ENCODE results near the gene PJA1.

The PJA1 gene

GRCh38 chrX:69165087-69165651 lies at the start of gene PJA1:
PJA1 (minus strand) TSS chrX:69165453; CDS start chrX:69163073, 2,380 bp downstream.
- DNase-seq (ENCODE audit: low spot score), result peak; percentile 91

GRCh38 chrX:69214463-69214862 lies 49.2 kb upstream of the PJA1 start:
- no peak for DNase-seq (ENCODE audit: low spot score)

GRCh38 chrX:69211701-69212100 lies 46.4 kb upstream of the PJA1 start:
- no peak for DNase-seq (ENCODE audit: low spot score)

- no peak for DNase-seq (ENCODE audit: low spot score)
These were observed 45.3 kb upstream of the PJA1 start for GRCh38 chrX:69210581-69210980.

GRCh38 chrX:69207216-69207615 lies 42.0 kb upstream of the PJA1 start:
- DNase-seq (ENCODE audit: low spot score), result no peak

GRCh38 chrX:69203638-69204037 lies 38.4 kb upstream of the PJA1 start:
- DNase-seq (ENCODE audit: low spot score), result no peak

- no peak for DNase-seq (ENCODE audit: low spot score)
These were observed 32.4 kb upstream of the PJA1 start for GRCh38 chrX:69197690-69198089.

- DNase-seq (ENCODE audit: low spot score), result no peak
These were observed 31.4 kb upstream of the PJA1 start for GRCh38 chrX:69196666-69197065.

- no peak for DNase-seq (ENCODE audit: low spot score)
These were observed 30.6 kb upstream of the PJA1 start for GRCh38 chrX:69195810-69196209.

- no peak for DNase-seq (ENCODE audit: low spot score)
These were observed 29.9 kb upstream of the PJA1 start for GRCh38 chrX:69195192-69195591.

- no peak for DNase-seq (ENCODE audit: low spot score)
These were observed 27.4 kb upstream of the PJA1 start for GRCh38 chrX:69192603-69193002.

GRCh38 chrX:69189576-69190371 lies 24.5 kb upstream of the PJA1 start:
- DNase-seq (ENCODE audit: low spot score), result no peak

GRCh38 chrX:69186651-69187050 lies 21.4 kb upstream of the PJA1 start:
- no peak for DNase-seq (ENCODE audit: low spot score)

- DNase-seq (ENCODE audit: low spot score), result no peak
These were observed 20.6 kb upstream of the PJA1 start for GRCh38 chrX:69185886-69186285.

- DNase-seq (ENCODE audit: low spot score), result no peak
These were observed 19.9 kb upstream of the PJA1 start for GRCh38 chrX:69185141-69185540.

GRCh38 chrX:69182818-69183380 lies 17.6 kb upstream of the PJA1 start:
- DNase-seq (ENCODE audit: low spot score), result no peak

GRCh38 chrX:69179380-69179911 lies 14.2 kb upstream of the PJA1 start:
- no peak for DNase-seq (ENCODE audit: low spot score)

GRCh38 chrX:69178592-69178991 lies 13.3 kb upstream of the PJA1 start:
- DNase-seq (ENCODE audit: low spot score), result no peak

- DNase-seq (ENCODE audit: low spot score), result no peak
These were observed 12.4 kb upstream of the PJA1 start for GRCh38 chrX:69177511-69178162.

GRCh38 chrX:69176053-69176452 lies 10.8 kb upstream of the PJA1 start:
- no peak for DNase-seq (ENCODE audit: low spot score)

GRCh38 chrX:69173906-69174305 lies 8.7 kb upstream of the PJA1 start:
- no peak for DNase-seq (ENCODE audit: low spot score)

GRCh38 chrX:69172937-69173336 lies 7.7 kb upstream of the PJA1 start:
- DNase-seq (ENCODE audit: low spot score), result no peak

- DNase-seq (ENCODE audit: low spot score), result no peak
These were observed 5.1 kb upstream of the PJA1 start for GRCh38 chrX:69170319-69170718.

Data from GM03348 (cell line).